ENCODE results near the gene MROH2A.

The MROH2A gene

DNA sequence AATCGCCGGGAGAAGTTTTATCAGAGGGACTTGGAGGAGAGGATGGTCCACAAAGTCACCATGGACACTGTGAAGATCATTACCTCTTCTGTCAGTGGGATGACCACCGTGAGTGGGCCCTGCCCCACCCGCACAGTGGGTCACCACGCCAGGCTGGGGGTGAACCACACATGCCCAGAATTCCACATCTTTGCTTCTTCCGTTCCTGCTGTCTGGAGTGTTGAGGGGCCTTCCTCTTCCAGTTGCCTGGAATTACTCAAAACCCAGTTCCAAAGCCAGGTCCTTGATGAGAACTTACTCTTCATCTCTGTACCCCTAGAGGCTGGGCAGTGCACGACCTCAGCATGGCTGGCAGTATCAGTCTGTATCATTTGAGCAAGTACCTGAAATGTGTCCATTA is 22.1 kb downstream of the MROH2A start:
- in situ Hi-C loops (cut with MboI; ENCODE audit: low sequenced_read_pairs): no loop called here

DNA sequence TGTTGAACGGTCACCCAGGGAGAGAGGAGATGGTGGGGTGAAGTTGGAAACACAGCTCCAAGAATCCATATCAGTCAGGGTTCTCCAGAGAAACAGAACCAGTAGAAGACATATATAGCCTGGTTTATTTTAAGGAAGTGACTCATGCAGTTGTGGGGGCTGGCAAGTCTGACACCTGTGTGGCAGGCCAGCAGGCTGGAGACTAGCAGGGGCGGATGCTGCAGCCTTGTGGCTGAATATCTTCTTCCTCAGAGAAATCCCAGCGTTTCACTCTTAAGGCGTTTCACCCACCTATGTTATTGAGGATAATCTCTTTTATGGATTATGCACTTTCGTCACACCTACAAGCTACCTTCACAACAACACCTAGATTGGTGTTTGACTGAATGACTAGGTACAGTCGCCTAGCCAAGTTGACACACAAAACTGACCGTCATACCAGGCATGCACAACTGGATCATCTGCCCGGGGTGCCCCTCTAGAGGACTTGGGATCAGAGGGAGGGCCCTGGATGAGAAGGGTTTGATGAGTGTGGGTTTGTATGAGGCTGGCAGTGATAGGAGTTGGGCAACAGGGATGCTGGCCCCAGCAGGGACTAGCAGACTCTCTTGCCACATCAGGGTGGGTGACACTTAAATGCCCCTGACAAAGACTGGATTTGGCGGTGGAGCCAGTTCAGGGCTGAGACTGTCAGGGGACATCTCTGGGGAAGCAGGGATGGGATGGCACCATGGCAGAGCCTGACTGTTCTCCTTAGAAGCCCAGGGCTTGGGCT is 23.4 kb downstream of the MROH2A start:
- in situ Hi-C loops (cut with MboI; ENCODE audit: low sequenced_read_pairs): no loop called here

DNA sequence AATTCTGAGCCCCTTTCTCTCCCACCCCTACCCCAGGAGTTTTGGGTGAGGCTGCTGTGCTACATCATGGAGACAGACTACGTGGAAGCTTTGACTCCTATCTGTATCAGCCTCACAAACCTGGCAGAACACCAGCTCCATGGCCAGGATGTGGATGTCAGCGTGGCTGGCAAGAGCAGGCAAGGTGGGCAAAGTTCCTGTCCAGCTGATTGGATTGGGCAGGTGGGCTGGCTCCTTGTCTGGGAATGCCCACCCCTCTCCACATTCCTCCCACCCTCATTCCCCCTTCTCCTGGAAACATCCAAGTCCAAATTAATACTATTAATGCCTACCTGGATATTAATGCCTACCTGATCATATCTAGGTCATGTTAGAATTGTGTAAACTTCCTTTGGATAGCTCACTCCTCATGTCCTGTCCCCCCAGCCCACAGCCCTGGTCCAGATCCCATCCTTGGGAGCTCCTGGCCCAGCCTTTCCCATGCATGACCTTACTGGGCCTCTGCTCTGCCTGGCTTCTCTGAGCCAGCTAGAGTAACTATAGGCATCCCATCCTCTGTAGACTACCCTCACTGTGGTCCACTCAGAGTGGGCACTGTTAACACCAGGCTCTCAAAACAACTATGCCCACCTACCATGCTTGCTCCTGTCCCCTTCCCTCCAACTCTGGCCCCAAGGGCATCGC is 24.1 kb downstream of the MROH2A start:
- in situ Hi-C loops (cut with MboI; ENCODE audit: low sequenced_read_pairs): no loop called here

DNA sequence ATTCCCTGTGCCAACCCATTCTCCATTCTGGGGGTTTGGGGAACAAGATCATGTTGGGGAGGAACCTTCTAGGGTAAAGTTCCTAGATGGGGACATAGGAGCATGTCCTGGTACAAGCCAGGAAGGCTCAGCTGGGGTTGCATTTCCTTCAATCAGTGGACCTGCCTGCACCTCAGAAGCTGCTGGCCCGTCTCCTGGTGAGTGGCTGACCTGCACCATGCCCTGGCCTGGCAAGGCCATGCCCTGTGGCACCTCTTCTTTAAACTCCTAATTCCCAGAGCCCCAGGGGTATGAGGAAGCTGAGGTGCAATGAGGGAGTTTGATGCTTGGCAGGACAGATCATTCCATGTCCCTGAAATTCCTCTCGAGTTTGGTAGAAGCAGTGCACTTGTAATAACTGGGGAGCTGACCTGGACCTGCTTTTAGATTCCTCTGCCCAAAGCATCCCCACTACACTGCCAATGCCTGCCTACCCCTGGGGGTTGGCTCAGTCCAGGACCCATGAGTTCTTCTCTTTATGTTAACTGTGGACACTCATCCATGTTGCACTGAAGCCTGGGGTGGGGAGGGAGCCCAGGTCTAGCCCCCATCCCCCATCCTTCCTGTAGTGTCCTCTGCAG is 25.3 kb downstream of the MROH2A start:
- in situ Hi-C loops (cut with MboI; ENCODE audit: low sequenced_read_pairs): no loop called here

DNA sequence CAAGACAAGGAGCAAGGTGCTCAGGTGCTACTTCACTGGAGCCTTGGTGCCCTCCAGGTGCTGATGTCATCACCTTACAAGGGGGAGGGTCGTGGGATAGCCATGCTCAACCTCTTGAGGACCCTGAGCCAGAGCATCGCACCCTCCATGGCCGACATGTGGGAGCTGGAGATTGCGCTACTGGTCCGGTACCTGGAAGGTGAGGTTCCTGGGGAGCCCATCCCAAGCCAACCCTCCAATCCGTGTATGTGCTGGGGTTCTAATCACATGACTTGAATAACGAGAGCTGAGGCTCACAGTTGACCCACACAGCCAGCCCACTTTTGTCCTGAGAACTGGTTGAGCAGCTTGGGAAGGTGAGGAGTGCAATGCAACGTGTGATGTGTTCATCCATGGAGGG is 25.9 kb downstream of the MROH2A start:
- in situ Hi-C loops (cut with MboI; ENCODE audit: low sequenced_read_pairs): no loop called here

DNA sequence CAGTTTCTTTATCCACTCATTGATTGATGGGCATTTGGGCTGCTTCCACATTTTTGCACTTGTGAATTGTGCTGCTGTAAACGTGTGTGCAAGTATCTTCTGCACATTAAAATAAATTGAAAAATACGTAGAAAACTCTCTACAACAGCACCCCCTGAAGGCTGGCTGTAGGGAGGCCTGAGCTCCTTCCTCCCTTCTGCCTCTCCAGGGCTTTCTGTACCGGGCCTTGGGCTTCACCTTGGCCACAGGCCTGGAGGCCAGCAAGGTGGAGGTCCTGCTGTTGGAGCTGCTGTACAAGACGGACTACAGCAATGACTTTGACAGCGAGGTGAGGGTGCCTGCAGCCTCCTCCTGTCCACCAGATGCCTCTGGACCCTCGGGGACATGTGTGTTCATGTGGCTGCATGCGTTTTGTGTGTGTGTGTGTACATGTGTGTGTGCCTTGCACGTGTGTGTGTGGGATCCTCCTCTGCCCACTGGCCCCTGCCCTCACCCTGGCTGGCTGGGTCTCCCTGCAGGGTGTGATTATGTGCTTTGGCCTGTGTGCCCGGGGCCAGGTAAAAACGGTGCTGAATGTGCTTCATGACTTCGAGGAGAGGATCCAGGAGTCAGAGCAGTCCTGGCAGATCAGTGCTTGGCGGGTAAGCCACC is 29.2 kb downstream of the MROH2A start:
- in situ Hi-C loops (cut with MboI; ENCODE audit: low sequenced_read_pairs): no loop called here

DNA sequence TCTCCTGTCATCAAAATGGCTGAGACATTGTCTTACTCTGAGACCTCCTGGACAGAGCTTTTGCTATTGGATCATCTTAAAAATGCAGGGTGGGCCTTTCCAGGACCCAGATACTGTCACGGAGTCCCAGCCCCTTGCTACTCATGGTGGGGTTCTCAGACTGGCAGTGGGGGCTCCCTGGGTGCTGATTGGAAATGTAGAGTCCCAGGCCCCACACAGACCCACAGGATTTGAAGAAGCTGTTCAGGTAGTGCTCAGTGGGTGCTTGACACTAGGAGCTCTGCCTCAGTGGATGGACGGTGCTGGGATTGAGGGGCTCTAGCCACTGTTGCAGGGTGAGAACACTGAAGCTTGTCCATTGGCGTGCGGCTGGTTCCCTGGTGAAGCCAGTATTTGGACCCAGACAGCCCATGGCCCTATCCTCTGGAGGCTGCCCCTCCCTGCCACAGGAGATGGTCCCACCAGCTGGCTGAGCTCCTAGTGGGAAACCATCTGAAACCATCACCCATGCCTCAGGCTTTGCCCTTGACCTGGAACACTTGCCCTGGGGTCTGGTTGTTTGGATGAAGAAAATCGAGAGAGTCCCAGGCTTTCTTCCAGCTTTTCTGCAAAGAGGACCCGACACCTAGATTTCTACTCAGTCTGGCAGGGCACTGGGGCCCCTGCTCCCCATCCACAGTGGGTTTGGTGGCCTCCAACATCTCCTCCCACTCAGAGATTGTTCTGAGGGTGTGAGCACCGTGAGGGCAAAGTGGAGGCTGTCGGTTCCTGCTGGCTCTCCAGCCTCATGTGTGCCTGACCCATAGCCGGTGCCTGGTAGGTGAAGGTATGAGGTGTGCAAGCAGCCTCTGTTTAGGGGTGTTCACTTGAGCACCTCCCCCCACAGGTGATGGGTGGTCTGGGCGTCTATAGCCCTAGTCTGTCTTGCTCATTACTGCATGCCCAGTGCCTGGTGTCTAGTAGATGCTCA is 30.1 kb downstream of the MROH2A start:
- in situ Hi-C loops (cut with MboI; ENCODE audit: low sequenced_read_pairs): no loop called here

DNA sequence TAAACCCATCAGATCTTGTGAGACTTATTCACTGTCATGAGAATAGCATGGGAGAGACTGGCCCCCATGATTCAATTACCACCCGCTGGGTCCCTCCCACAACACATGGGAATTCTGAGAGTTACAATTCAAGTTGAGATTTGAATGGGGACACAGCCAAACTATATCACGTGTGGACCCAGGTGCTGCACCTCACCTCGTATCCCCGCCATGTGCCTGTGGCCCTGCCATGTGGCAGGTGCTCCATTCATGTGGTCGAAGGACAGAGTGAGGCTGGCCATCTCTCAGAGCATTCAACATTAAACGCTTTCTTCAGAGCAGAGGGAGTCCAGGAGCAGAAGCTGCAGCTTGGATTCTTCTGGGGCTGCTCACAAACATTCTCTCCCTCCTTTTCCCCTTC is 32.3 kb downstream of the MROH2A start:
- in situ Hi-C loops (cut with MboI; ENCODE audit: low sequenced_read_pairs): no loop called here

DNA sequence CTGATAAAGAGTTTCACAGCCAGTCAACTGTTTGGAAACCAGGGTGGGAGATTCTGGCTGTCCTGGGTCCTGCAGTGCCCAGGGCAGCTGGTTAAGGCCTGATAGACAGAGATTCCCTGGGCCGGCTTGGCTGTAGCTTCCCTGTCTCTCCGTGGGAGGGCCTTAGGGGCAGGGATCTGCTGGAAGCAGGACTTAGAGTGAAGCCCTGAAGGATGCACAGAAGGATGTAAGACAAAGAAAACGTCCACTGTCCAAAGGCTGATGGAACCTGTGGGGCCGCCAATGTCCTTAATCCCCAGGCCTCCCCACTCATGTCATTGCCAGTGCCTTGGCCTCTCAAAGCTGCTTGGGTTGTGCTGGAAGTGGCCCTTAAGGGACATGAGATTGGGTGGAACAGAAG is 33.0 kb downstream of the MROH2A start:
- in situ Hi-C loops (cut with MboI; ENCODE audit: low sequenced_read_pairs): no loop called here

DNA sequence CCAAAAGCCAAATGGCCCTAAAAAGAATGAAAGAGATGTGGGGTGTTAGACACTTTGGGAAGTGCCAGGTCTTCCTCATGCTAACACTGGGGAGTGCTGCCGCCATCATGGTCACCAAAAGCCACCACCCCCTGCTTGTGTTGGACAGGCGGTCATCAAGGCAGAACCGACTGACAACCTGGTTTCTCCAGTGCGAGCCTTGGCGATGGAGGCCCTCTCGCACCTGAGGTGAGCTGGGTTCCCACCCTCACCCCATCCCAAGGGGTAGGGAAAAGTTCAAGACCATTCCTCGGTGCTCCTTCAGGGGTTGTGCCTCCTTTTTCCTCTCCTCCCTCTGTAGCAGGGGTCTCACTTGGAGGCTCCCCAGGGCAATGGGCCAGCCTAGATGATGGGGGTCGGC is 33.6 kb downstream of the MROH2A start:
- in situ Hi-C loops (cut with MboI; ENCODE audit: low sequenced_read_pairs): no loop called here

DNA sequence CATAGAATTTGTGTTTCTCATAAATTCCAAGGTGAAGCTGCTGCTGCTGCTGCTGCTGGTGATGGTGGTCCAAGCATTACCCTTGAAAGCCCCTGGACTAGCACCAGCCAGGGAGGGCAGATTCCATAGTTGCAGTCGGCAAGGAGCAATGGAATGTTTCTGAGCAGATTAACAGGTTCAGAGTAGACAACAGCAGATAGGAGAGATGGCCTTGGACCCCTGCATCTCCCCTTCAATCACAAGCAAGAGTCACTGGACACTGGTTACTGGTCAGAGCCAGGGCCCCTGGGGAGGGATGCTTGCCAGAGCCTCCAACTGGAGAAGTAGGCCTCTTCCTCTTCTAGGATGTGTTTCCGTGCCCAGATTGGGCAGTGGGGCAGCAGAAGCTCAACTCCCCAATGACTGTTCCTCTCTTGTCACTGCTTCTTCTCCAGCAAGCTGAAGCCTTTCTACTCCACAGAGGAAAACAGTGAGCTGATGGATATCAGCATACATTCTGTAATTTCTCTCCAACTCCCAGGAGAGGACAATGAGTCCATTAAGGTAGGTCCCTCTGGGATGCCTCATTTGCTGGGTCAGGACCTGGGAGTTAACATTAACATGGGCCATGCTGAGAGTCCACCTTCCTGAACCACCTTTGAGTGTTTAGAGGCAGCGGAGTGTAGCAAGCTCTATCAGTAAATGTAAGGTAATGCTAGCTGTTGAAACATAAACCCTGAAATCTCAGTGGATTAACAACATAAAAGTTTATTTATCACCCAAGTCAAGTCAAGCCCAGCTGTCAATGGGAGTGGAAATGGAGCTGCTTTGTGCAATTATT is 35.3 kb downstream of the MROH2A start:
- in situ Hi-C loops (cut with MboI; ENCODE audit: low sequenced_read_pairs): no loop called here

DNA sequence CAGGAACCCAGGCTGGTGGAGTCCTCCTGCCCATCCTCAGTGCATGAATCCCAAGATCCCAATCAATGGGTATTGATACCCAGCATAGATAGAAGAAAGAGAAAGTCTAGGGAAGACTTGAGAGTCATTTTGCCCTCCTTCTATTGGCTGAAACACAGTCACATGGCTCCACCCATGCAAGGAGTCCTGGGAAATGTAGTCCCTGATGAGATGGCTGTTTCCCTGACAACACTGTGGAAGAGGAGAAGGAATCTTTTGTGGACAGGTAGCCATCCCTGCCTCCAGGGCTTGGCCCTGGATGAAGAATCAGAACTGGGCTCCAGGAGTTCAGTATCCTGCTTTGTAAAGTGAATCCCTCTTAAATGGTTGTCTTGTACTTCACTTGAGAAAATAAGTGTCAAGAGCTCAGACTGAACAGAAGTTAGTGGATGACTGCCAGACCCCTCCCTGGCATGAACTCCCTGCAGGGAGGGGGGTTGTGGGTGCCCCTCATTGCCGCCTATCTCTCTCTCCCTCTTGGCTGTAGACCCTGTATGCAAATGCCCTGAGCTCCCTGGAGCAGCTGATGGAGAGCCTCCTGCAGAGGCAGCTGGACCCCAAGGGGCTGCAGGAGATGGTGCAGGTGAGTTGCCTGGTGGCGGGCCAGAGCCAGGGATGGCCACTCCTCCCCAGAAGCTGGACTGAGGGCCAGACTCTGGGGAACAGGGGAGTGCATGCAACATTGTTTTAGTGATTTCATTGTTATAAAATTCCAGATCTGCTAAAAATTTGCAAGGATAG is 36.1 kb downstream of the MROH2A start:
- in situ Hi-C loops (cut with MboI; ENCODE audit: low sequenced_read_pairs): no loop called here

DNA sequence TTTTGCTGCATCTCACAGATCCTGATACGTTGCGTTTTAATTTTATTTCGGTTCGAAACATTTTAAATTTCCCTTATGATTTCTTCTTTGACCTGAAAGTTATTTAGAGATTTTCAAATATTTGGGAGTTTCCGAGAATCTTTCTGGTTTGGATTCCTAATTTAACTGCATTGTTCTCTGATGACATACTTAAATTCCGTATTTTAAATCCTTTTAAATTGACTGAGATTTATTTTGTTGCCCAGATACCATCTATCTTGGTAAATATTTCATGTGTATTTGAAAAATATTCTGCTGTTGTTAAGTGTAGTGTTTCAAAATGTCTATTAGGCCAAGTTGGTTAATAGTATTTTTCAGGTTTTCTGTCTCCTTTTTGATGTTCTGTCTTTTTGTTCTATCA is 37.7 kb downstream of the MROH2A start:
- in situ Hi-C loops (cut with MboI; ENCODE audit: low sequenced_read_pairs): no loop called here

DNA sequence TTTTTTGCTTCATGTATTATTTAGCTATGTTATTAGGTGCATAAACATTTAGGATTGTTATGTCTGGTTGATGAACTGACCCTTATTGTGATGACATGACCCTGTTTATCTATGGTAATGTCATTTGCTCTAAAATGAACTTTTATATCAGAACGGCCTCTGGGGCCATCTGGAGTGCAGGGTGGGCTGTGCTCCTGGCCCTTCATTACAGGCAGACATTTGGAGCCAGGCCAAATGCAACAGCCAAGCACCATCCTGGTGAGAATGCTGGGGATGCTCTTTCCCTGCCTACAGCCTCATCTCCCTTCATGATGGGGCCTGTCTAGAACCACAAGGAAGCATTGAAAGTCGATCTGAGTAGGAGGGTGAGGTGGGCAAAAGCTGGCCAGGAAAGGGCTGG is 38.2 kb downstream of the MROH2A start:
- in situ Hi-C loops (cut with MboI; ENCODE audit: low sequenced_read_pairs): no loop called here

DNA sequence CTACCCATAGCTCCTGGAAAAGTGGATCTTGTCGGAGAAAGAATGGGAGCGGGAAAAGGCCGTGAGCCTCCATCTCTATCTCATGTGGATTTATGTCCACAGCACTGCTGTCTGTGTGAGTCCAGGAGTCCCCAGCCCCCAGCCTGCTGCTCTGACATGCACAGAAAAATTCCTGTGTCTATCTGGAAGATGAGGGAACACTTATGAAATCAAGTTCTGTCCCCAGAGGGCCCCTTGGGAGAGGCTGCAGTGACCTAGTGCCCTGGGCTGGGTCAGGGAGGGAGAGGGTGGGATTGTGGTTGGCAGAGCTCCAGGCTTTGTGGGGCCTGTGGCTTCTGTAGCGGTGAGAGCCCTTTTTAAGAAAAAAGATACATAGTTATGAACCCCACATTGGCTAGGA is 38.6 kb downstream of the MROH2A start:
- in situ Hi-C loops (cut with MboI; ENCODE audit: low sequenced_read_pairs): no loop called here

DNA sequence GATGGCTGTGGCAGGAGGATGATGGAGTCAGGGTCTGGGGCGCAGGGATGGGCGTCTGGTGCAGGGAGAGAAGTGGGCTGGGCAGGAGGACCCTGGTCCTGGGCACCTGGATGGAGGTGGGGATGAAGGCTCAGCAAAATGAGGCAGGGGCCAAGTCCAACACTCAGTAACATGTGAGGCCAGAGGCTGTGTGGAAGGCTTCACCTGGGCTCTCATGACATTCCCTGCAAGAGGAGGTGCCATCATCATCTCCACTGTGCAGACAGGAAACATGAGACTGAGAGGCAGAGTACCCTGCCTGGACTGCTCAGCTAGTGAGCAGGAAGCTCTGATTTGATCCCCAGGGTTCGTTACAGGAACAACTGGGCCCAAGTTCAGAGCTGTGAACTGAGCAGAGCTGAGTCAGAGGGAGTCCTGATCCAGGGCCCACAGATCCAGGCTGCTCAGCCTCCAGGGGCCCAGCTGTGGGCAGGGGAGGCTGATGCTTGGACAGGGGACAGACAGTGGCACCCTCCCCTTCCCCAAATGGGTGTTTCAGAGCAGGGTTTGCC is 39.3 kb downstream of the MROH2A start:
- in situ Hi-C loops (cut with MboI; ENCODE audit: low sequenced_read_pairs): no loop called here

DNA sequence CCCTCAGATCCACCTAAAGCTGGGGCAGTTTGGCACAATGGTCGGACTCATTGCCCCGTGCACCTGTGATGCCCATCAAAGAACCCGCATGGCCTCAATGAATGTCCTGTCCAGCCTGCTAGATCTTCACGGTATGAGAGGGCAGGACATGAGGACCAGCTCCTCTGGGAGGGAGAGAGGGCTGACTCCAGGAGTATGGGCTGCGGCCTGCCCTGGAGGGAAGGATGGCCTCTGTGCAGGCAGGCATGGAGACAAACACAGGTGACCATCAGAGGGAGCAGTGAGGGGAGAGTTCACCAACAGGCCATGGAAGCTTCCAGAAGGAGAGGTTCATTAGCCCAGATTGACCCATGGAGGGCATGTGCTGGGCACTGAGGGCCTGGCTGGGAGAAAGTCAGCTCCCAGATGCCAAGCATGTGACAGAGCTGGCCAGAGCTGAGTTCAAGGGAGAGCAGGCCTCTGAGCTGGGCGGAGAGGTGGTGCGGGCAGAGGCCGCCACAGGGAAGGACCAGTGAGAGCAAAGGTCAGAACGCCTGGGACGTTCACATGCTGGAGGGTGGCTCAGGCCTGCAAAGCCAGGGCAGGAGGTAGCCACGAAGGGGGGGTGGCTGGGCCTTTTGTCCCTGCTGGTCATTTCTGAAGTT is 40.0 kb downstream of the MROH2A start:
- in situ Hi-C loops (cut with MboI; ENCODE audit: low sequenced_read_pairs): no loop called here
